ENCODE measurements around the gene PTRHD1.

The PTRHD1 gene

DNA sequence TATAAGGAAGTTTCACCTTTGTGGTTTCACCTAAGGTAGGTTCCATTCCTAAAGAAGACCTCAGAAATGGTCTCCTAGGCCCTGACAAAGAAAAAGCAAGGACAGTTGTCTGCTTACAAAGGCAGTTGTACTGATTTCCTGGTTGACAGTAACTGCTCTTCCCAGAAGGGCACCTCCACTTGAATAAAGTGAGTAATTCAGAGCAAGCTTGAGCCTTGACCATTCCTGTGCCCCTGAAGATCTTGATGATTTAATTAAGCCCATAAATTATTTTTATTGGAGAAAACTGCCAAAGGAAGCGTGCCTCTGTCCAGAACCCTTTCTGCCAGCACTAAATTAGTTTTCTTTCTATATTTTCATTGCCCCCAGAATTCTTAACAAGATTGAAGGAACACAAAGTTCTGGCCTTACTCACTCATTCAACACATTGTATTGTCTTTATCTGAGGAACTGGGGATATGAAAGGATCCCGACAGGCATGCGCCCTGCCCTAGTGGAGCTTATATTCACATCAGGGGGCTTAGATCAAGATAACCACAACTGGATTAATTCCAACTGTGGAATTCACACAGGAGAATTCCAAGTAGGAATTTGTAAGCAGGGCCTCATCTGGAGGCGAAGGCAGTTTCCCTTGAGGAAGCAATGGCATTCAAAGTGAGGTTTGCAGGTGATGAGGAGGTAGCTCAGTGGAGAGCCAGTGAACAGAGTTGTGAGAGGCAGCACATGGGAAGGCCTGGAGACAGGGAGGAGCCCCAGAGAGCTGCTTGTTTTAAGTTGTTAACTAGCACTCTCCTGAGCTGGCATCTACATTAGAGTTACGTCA lies 21.2 kb downstream of the PTRHD1 start:
- Mint-ChIP-seq H3K27ac (no peak overlapping the region), H3K4me3 (no peak overlapping the region), H3K27me3 (no peaks in the 10 kb centered on the region), H3K4me1 (ENCODE audit: low read depth) (no peaks in the 10 kb centered on the region), H3K36me3 (ENCODE audit: low read depth) (peaks cover 26% of the 10 kb centered on the region), H3K9me3 (no peaks in the 10 kb centered on the region)
- intact Hi-C loops (cut with micrococcal nuclease): no loop called here

DNA sequence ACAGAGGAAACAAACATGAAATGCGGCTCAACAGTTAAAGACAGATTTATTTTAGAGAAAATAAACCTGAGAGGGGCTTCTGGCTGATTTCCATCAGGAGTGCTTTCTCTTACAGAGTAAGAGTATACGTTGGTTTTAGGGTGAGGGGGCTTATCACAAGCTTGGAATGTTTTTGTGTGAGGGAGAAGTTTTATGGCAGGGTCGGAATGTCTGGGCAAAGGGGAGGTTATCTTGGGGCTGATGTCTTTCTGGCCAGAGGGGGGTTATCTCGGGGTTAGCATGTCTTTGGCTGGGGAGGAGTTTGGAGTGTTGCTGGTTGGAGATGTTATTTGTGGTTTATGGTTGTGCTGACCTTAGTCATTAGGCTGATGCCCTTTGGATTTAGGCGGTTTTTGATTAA lies 22.1 kb downstream of the PTRHD1 start:
- no peaks in the 10 kb centered on the region for H3K4me1 Mint-ChIP-seq (ENCODE audit: low read depth)
- H3K36me3 Mint-ChIP-seq (ENCODE audit: low read depth): peaks cover 35% of the 10 kb centered on the region
- H3K27ac Mint-ChIP-seq: no peak overlapping the region

DNA sequence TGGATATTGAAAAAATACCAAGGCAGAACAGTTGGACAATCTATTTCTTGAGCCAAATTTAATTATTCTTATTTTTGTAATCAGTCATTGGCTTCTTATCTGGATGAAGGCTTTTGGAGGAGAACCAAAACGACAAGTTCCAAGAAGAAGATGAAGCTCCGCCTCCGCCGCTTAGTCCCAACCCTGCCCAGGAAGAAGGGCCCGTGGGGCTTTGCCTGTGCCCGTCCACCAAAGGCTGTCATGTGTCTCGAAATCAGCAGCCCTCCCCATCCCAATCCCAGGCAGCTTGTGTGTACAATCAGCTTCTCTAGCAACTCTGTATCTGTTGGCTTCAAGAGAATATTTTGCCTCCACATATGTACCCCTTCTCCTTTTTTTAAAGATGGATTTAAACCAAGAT lies 24.6 kb downstream of the PTRHD1 start:
- no peaks in the 10 kb centered on the region for H3K9me3 Mint-ChIP-seq
- H3K27me3 Mint-ChIP-seq: no peaks in the 10 kb centered on the region
- intact Hi-C loops (cut with micrococcal nuclease): loop anchor here (10.0 kb wide), 1 partner anchor 46 kb away; no protein-coding TSS in a partner anchor
- no peaks in the 10 kb centered on the region for H3K4me1 Mint-ChIP-seq (ENCODE audit: low read depth)
- peaks cover 56% of the 10 kb centered on the region for H3K36me3 Mint-ChIP-seq (ENCODE audit: low read depth)
- no peak overlapping the region for H3K27ac Mint-ChIP-seq
- H3K4me3 Mint-ChIP-seq: no peak overlapping the region

More for the DNA sequence above, 22.1 kb downstream of the PTRHD1 start:
- no peaks in the 10 kb centered on the region for H3K9me3 Mint-ChIP-seq
- no peak overlapping the region for H3K4me3 Mint-ChIP-seq
- intact Hi-C loops (cut with micrococcal nuclease): no loop called here
- no peaks in the 10 kb centered on the region for H3K27me3 Mint-ChIP-seq

DNA sequence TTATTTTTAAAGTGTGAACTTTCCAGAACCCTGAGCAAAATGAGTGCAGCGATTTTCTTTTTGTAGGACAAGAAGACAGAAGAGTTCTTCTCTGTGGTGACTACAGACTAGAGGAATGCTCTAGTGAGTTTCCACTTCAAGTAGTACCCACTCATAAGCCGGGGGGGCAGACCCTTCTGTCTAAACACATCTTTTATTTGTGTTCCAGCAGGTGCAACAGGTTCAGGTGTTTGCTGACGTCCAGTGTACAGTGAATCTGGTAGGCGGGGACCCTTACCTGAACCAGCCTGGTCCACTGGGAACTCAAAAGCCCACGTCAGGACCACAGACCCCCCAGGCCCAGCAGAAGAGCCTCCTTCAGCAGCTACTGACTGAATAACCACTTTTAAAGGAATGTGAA lies 25.2 kb downstream of the PTRHD1 start:
- Mint-ChIP-seq H3K9me3 (no peaks in the 10 kb centered on the region), H3K36me3 (ENCODE audit: low read depth) (peaks cover 62% of the 10 kb centered on the region), H3K4me1 (ENCODE audit: low read depth) (no peaks in the 10 kb centered on the region), H3K27me3 (no peaks in the 10 kb centered on the region), H3K4me3 (no peak overlapping the region), H3K27ac (no peak overlapping the region)
- intact Hi-C loops (cut with micrococcal nuclease): loop anchor here (10.0 kb wide), 1 partner anchor 47 kb away; no protein-coding TSS in a partner anchor

DNA sequence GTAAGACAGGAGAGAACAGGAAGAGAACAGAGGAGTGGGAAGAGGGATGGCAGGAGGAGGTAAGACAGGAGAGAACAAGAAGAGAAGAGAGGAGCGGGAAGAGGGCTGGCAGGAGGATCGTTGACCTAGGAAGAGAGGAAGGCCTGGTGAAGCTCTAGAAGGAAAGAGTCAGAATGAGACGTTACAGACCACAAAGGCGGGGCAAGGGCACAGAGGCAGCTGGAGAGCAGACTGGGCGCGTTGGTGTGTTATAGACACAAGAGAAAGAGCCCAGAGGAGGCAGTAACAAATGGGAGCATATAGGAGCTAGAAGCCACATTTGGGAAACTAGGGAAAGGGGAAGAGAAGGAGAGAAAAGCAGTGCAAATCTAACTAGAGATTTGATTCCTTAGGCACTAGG lies 26.6 kb downstream of the PTRHD1 start:
- H3K4me3 Mint-ChIP-seq: no peak overlapping the region
- H3K27ac Mint-ChIP-seq: peak overlapping the region; percentile 2
- H3K27me3 Mint-ChIP-seq: no peaks in the 10 kb centered on the region
- H3K36me3 Mint-ChIP-seq (ENCODE audit: low read depth): peaks cover 74% of the 10 kb centered on the region
- no peaks in the 10 kb centered on the region for H3K9me3 Mint-ChIP-seq
- intact Hi-C loops (cut with micrococcal nuclease): loop anchor here (10.0 kb wide), 1 partner anchor 48 kb away; no protein-coding TSS in a partner anchor
- no peaks in the 10 kb centered on the region for H3K4me1 Mint-ChIP-seq (ENCODE audit: low read depth)

DNA sequence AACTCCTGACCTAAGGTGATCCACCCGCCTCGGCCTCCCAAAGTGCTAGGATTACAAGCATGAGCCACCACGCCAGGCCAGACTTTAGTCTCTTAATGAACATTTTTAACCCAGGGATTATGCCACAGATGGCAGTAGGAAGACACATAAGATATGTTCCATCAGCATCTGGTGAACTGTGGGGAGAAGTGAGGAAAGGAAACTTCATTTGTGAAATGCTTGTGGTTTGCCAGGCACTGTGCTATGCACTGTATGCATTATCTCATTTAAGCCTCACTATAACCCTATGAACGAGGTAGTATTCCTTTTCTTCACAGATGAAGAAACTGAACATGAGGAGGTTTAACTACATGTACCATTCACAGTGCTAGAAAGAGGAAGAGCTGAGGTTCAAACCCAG lies 29.3 kb downstream of the PTRHD1 start:
- no peaks in the 10 kb centered on the region for H3K27me3 Mint-ChIP-seq
- no peaks in the 10 kb centered on the region for H3K4me1 Mint-ChIP-seq (ENCODE audit: low read depth)
- intact Hi-C loops (cut with micrococcal nuclease): loop anchor here (10.0 kb wide), 1 partner anchor 51 kb away; no protein-coding TSS in a partner anchor
- H3K9me3 Mint-ChIP-seq: no peaks in the 10 kb centered on the region
- H3K4me3 Mint-ChIP-seq: no peak overlapping the region
- H3K36me3 Mint-ChIP-seq (ENCODE audit: low read depth): peaks cover 84% of the 10 kb centered on the region
- no peak overlapping the region for H3K27ac Mint-ChIP-seq

DNA sequence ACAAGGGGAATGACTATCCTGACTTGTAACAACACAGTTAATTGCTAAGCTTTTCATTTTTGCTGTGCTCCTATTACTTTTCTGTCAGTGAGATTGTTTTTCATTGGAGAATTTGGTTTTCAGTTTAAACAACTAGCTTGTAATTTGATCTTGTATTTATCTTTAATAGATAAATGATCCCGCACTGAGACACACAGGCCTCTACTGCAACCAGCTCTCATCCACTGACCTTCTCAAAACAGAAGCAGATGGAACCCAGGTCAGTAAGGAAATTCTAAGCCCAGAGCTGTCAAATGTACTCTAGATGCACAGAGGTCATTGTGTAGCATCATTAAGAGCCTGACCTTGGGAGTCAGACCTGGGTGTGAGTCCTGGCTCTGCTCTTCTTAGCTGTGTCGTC lies 30.7 kb downstream of the PTRHD1 start:
- intact Hi-C loops (cut with micrococcal nuclease): loop anchor here (10.0 kb wide), 1 partner anchor 52 kb away; no protein-coding TSS in a partner anchor
- no peaks in the 10 kb centered on the region for H3K9me3 Mint-ChIP-seq
- no peaks in the 10 kb centered on the region for H3K4me1 Mint-ChIP-seq (ENCODE audit: low read depth)
- H3K27ac Mint-ChIP-seq: no peak overlapping the region
- peaks cover 83% of the 10 kb centered on the region for H3K36me3 Mint-ChIP-seq (ENCODE audit: low read depth)
- H3K4me3 Mint-ChIP-seq: no peak overlapping the region
- no peaks in the 10 kb centered on the region for H3K27me3 Mint-ChIP-seq

DNA sequence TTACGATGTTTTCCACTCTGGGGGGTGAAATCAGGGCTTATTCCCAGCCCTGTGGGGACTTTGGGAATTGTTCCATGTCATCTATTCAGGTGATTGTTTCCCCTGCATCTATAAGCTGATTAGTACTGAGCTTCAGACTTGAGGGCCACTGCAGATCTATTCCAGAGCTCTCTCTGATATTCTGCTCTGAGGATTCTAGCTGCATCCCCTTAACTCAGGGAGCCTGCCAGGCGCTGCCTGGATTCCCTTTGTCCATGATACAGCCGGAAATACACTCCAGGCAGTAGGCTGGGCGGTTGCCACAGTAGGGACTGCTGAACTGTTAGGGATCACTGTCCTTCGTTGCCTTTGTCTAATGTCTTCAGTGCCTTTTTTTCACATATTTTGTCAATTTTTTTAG lies 31.3 kb downstream of the PTRHD1 start:
- intact Hi-C loops (cut with micrococcal nuclease): loop anchor here (10.0 kb wide), 1 partner anchor 53 kb away; no protein-coding TSS in a partner anchor
- Mint-ChIP-seq H3K4me3 (no peak overlapping the region), H3K27ac (no peak overlapping the region), H3K4me1 (ENCODE audit: low read depth) (no peaks in the 10 kb centered on the region), H3K9me3 (no peaks in the 10 kb centered on the region), H3K27me3 (no peaks in the 10 kb centered on the region), H3K36me3 (ENCODE audit: low read depth) (peaks cover 82% of the 10 kb centered on the region)

DNA sequence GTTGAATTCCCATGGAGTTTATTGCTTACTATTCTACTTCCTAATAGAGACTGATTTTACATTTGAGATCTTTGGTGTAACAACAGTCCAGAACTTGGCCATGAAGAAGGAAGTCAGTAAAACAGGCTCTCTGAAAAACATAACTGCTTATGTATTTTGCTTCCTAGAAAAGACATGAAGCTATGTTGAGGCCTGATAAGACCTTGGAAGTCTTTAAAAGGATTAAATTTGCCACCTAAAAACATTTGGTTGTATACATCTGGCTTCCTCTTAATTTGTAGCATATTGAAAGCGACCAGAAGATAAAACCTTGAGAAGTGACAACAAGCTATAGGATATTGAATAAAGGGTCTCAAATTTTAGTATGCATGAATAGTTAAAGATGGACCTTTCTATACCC lies 36.4 kb downstream of the PTRHD1 start:
- no peak overlapping the region for H3K27ac Mint-ChIP-seq
- H3K9me3 Mint-ChIP-seq: no peaks in the 10 kb centered on the region
- no peaks in the 10 kb centered on the region for H3K27me3 Mint-ChIP-seq
- no peaks in the 10 kb centered on the region for H3K4me1 Mint-ChIP-seq (ENCODE audit: low read depth)
- no peak overlapping the region for H3K4me3 Mint-ChIP-seq
- intact Hi-C loops (cut with micrococcal nuclease): no loop called here
- peaks cover 41% of the 10 kb centered on the region for H3K36me3 Mint-ChIP-seq (ENCODE audit: low read depth)

DNA sequence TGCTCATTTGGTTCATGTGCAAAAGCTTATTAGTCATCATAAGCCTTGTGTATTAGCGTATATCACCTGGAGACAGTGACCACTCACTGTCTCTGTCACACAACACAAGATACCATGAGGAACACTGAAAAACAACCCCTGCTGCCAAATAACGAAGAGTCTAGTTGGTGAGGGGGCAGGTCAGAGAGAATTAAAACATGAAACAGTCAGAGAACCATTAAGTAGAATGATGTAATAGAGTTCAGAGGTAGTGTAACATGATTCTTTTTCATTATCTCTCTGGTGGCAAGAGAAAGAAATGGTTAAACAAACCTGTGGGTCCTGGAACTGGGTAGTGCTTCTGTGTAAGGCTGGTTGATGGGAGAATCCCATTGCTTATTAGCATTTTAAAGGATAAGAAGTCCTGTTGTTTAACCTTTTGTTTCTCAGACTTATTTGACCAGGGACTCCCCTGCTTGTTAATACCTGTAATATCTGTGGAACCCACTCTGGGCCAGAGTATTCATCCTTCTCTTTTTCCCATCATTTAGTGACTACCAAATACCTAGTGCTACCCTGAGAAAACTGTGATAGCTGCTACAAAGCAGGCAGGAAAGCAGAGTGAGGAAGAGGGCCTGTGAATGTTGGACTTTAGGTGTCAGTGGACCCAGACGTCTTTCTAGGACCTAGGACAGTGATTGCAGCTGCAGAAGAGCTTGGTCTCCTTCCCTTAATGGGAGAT lies 38.0 kb downstream of the PTRHD1 start:
- Mint-ChIP-seq H3K27me3 (no peaks in the 10 kb centered on the region), H3K36me3 (ENCODE audit: low read depth) (peaks cover 36% of the 10 kb centered on the region), H3K27ac (no peak overlapping the region), H3K4me1 (ENCODE audit: low read depth) (no peaks in the 10 kb centered on the region), H3K9me3 (no peaks in the 10 kb centered on the region), H3K4me3 (no peak overlapping the region)
- intact Hi-C loops (cut with micrococcal nuclease): no loop called here

DNA sequence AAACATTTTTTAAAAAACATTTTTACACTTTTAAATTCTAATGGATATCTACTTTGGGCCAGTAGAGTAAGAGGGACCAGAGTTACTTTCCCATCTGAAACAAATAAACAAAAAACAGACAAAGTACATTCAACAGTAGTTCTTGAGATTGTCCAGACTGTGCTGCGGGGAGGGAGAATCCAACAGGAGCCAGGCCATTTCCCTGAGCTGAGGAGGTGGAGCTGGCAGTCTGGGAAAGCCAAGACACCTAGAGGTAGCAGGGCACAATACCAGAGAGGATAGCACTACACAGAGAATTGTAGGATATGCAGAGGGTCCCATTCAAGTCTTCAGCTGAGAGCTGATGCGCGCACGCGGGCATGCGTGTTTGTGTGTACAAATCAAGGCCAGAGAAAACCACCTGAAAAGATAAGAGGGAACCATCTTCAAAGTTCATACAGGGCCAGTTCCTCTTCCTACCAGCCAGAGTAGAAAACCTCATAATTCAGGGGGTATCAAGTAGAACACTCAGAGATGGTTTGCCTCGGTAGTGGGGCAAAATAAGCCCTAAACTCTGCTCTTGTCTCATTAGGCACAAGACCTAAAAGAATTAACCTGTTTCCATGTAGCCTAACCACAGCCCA lies 44.0 kb downstream of the PTRHD1 start:
- no peak overlapping the region for H3K4me3 Mint-ChIP-seq
- no peaks in the 10 kb centered on the region for H3K9me3 Mint-ChIP-seq
- H3K27ac Mint-ChIP-seq: no peak overlapping the region
- peaks cover 55% of the 10 kb centered on the region for H3K36me3 Mint-ChIP-seq (ENCODE audit: low read depth)
- H3K27me3 Mint-ChIP-seq: no peaks in the 10 kb centered on the region
- H3K4me1 Mint-ChIP-seq (ENCODE audit: low read depth): peaks cover 8% of the 10 kb centered on the region
- intact Hi-C loops (cut with micrococcal nuclease): no loop called here

DNA sequence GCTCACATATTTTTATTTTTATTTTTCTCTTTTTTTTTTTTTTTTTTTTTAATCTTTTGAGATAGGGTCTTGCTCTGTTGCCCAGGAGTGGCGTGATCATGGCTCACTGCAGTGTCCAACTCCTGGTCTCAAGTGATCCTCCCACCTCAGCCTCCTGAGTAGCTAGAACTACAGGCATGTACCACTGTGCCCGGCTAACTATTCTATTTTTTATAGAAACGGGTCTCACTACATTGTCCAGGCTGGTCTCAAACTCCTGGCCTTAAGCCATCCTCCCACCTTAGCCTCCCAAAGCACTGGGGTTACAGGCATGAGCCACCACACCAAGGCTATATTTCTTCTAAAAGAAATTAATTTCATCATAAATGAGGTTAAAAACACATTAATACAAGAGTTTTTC lies 45.9 kb downstream of the PTRHD1 start:
- Mint-ChIP-seq H3K9me3 (no peaks in the 10 kb centered on the region), H3K4me3 (no peak overlapping the region), H3K4me1 (ENCODE audit: low read depth) (peaks cover 8% of the 10 kb centered on the region), H3K27ac (no peak overlapping the region), H3K36me3 (ENCODE audit: low read depth) (peaks cover 64% of the 10 kb centered on the region), H3K27me3 (no peaks in the 10 kb centered on the region)
- intact Hi-C loops (cut with micrococcal nuclease): no loop called here

DNA sequence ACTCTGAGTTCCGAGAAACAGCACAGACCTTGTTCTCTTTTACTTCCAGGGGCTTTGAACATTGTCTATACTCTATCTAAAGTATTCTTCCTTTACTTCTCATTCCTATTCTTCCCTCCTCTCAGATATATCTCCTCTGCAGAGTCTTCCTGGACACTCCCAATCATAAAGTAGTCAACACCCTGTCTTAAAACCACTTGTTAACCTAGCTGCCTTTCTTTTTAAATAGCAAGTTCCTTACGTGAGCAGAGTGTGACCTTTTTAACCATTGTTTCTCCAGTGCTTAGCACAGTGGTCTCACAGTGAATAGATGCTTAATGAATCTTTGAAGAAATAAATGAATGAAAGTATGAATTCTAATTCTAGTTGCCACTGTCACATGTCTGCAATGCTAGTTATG lies 47.4 kb downstream of the PTRHD1 start:
- peaks cover 64% of the 10 kb centered on the region for H3K36me3 Mint-ChIP-seq (ENCODE audit: low read depth)
- H3K4me1 Mint-ChIP-seq (ENCODE audit: low read depth): peaks cover 8% of the 10 kb centered on the region
- H3K9me3 Mint-ChIP-seq: no peaks in the 10 kb centered on the region
- H3K27me3 Mint-ChIP-seq: no peaks in the 10 kb centered on the region
- no peak overlapping the region for H3K27ac Mint-ChIP-seq
- no peak overlapping the region for H3K4me3 Mint-ChIP-seq
- intact Hi-C loops (cut with micrococcal nuclease): no loop called here

DNA sequence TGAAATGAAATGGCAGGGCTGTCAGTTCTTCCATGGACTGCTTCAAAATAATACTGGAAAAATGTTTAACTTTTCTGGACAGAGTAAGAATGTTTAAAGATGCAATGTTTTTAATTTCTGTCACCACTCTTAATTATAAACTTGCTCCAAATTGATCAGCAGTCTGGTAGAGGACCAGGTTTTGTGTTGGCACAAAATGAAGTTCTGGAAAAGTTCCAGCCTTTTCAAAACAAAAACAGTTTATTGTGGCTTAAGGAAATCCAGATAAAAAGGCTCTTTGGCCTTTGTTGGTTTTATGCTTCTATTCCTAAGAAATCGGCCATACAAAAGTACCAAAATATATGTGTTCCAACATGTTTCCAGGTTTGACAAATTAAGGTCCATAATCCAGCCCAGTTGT lies 48.8 kb downstream of the PTRHD1 start:
- H3K4me1 Mint-ChIP-seq (ENCODE audit: low read depth): peaks cover 8% of the 10 kb centered on the region
- no peaks in the 10 kb centered on the region for H3K9me3 Mint-ChIP-seq
- H3K27ac Mint-ChIP-seq: no peak overlapping the region
- intact Hi-C loops (cut with micrococcal nuclease): no loop called here
- H3K36me3 Mint-ChIP-seq (ENCODE audit: low read depth): peaks cover 56% of the 10 kb centered on the region
- H3K4me3 Mint-ChIP-seq: no peak overlapping the region
- H3K27me3 Mint-ChIP-seq: no peaks in the 10 kb centered on the region

All from dendritic cell treated with granulocyte-macrophage colony-stimulating factor and Interleukin-4, amounts not matched to agents 40 ng/mL and 50 ng/mL, for 4 days (primary cell).